NT2/D1 (cell line): Measurements from ENCODE around the gene NR1I2.

ENCODE experiments used
- SUZ12 ChIP-seq: IDR thresholded peaks from 2 replicates; pipeline ENCODE4 v1.6.1; 2011; ENCODE audit not compliant: insufficient read length, insufficient read depth; ENCODE audit errors: extremely low read depth
- YY1 ChIP-seq: IDR thresholded peaks from 2 replicates; pipeline ENCODE4 v1.6.1; 2011; ENCODE audit not compliant: insufficient read length, insufficient read depth
- ZNF274 ChIP-seq: IDR thresholded peaks from 2 replicates; pipeline ENCODE4 v1.6.1; 2011; ENCODE audit warnings: mild to moderate bottlenecking, low read depth, low read length

DNA sequence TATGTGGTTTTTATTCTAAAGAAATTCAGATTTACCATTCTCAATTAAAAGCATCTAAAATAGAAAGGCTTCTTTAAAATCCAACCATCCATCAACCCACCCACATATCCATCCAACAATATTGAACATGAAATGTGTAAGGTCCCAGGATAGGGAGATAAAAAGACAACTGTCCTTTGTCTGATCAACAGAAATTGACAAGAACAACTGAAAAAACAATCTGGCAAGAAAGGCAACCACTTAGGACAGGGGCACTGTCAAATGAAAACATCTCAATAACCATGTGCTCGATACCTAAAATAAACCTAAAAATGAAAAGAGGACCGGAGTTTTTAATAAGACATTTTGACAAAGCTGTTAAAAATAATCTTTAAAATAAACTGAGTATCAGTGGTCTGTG lies 67.2 kb downstream of the NR1I2 start:
- TF ChIP-seq ZNF274 (no peak), SUZ12 (no peak), YY1 (no peak)
